Measurements from ENCODE around the gene SEMA6B. TPM values are rescaled to one million over a fixed set of nuclear protein-coding genes. Genes with fewer than 3 reads are reported as not detected.
"Not testable (repeated sequence)": the region's sequence is repeated elsewhere in the genome, so short reads cannot be mapped to it uniquely, and the experiment has no call there.

Gene SEMA6B
- total RNA-seq, 2 experiments from 2014 or later = not detected

DNA sequence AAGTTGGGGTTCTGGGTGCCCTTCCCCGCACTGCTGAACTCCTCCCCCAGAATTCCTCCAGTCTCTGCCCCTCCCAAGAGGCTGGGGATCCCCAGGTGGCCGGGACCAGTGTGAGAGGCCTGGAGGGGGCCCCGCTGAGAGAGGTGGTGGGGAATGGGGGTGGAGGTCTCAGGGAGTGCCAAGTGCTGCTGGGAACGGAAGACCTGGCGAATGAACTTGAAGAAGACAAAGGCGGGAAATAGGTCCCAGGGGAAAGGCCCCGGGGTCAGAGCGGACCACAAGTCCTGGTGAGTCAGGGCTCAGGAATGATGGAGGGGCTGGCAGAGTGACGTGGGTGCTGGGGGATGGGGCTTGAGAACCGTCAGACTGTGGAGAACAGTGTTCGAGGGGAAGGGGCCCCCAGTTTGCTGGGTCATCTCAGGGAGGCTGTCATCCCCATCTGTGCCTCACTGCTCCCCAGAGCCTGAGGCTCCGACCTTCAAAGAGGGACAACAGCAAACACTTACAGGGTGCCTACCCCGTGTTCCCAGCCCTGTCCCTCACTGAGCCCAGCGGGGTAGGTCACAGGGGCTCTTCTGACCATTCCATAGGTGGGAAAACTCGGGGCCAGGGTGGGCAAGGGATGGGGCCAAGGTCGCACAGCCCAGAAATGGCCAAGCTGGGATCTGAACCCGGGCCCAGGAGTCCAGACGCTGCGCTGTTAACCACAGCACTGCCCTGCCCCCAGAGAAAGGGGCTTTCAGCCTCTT, 16.0 kb upstream of the SEMA6B start:
- Mint-ChIP-seq H3K27ac (no peak overlapping the region), H3K4me3 (no peak overlapping the region), H3K36me3 (ENCODE audit: low read depth) (no peaks in the 10 kb centered on the region), H3K4me1 (no peaks in the 10 kb centered on the region), H3K27me3 (peaks cover 22% of the 10 kb centered on the region), H3K9me3 (no peaks in the 10 kb centered on the region)
- no peak for DNase-seq
- POLR2A ChIA-PET = no interaction called here
- CTCF ChIA-PET = interaction anchor here (1.3 to 3.1 kb wide), 8 partner anchors 14 to 62 kb away, joined by 4 to 20 read pairs (median 8); no protein-coding TSS in a partner anchor

- ChIA-PET POLR2A (no interaction called here), CTCF (interaction anchor here (0.7 to 2.6 kb wide), 4 partner anchors 49 to 63 kb away, joined by 4 to 13 read pairs (median 6); no protein-coding TSS in a partner anchor)
- Mint-ChIP-seq H3K4me1 (no peaks in the 10 kb centered on the region), H3K27ac (no peak overlapping the region), H3K27me3 (peaks cover 11% of the 10 kb centered on the region), H3K9me3 (no peaks in the 10 kb centered on the region), H3K36me3 (ENCODE audit: low read depth) (no peaks in the 10 kb centered on the region), H3K4me3 (no peak overlapping the region)
- DNase-seq = no peak
These were observed 14.2 kb upstream of the SEMA6B start for GRCh38 chr19:4573682-4574081.

GRCh38 chr19:4571305-4571917, 11.9 kb upstream of the SEMA6B start:
- POLR2A ChIA-PET = no interaction called here

GRCh38 chr19:4570916-4571304, 11.4 kb upstream of the SEMA6B start:
- Mint-ChIP-seq H3K27ac (no peak overlapping the region), H3K9me3 (no peaks in the 10 kb centered on the region), H3K4me3 (no peak overlapping the region), H3K27me3 (peaks cover 3% of the 10 kb centered on the region), H3K36me3 (ENCODE audit: low read depth) (no peaks in the 10 kb centered on the region), H3K4me1 (no peaks in the 10 kb centered on the region)
- POLR2A ChIA-PET = no interaction called here
- no peak for DNase-seq
- CTCF ChIA-PET = interaction anchor here (1.5 to 4.8 kb wide), 2 partner anchors 63 to 66 kb away, joined by 4 to 29 read pairs; no protein-coding TSS in a partner anchor

More at GRCh38 chr19:4571305-4571917, 11.9 kb upstream of the SEMA6B start:
- Mint-ChIP-seq H3K9me3 (no peaks in the 10 kb centered on the region), H3K27me3 (peaks cover 8% of the 10 kb centered on the region), H3K4me1 (no peaks in the 10 kb centered on the region), H3K27ac (no peak overlapping the region), H3K4me3 (no peak overlapping the region), H3K36me3 (ENCODE audit: low read depth) (no peaks in the 10 kb centered on the region)
- no peak for DNase-seq
- CTCF ChIA-PET = interaction anchor here (1.5 kb wide), 1 partner anchor 63 kb away, joined by 4 read pairs; no protein-coding TSS in a partner anchor

GRCh38 chr19:4570402-4570801, 10.9 kb upstream of the SEMA6B start:
- Mint-ChIP-seq H3K4me3 (no peak overlapping the region), H3K9me3 (no peaks in the 10 kb centered on the region), H3K27ac (no peak overlapping the region), H3K36me3 (ENCODE audit: low read depth) (no peaks in the 10 kb centered on the region), H3K27me3 (peaks cover 2% of the 10 kb centered on the region), H3K4me1 (no peaks in the 10 kb centered on the region)
- ChIA-PET POLR2A (no interaction called here), CTCF (interaction anchor here (1.5 to 4.8 kb wide), 2 partner anchors 64 to 67 kb away, joined by 4 to 29 read pairs; no protein-coding TSS in a partner anchor)
- no peak for DNase-seq

GRCh38 chr19:4568886-4569285, 9.4 kb upstream of the SEMA6B start:
- Mint-ChIP-seq H3K4me3 (no peak overlapping the region), H3K27me3 (no peaks in the 10 kb centered on the region), H3K36me3 (ENCODE audit: low read depth) (no peaks in the 10 kb centered on the region), H3K27ac (no peak overlapping the region), H3K4me1 (no peaks in the 10 kb centered on the region), H3K9me3 (no peaks in the 10 kb centered on the region)
- DNase-seq = no peak
- CTCF ChIA-PET = interaction anchor here (0.6 to 4.8 kb wide), 5 partner anchors 9 to 926 kb away, joined by 3 to 29 read pairs (median 3); partner anchors contain the start of gene SEMA6B
- POLR2A ChIA-PET = no interaction called here

DNA sequence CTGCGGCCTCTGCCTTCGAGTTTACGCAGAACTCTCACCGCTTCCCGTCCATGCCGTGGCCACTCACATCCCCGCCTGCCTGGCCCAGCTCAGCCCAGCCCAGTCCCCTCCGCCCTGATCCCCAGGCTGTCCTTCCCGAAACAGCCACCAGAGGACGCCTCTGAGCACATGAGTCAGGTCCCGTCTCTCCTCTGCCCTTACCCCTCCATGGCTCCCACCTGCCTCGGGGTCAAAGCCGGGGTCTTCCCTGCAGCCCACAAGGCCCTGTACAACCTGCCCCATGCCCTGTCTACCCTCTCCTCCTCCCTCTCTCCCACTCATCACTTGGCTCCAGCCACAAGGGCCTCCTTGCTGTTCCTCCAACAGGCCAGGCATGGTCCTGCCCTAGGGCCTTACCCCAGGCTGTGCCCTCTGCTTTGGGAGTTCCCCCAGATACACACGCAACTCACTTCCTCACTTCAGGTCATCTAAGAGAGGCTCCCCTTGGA, 8.1 kb upstream of the SEMA6B start:
- H3K36me3 Mint-ChIP-seq (ENCODE audit: low read depth) = no peaks in the 10 kb centered on the region
- POLR2A ChIA-PET = interaction anchor here (1.0 kb wide), 1 partner anchor 96 kb away, joined by 3 read pairs; no protein-coding TSS in a partner anchor
- no peaks in the 10 kb centered on the region for H3K4me1 Mint-ChIP-seq
- H3K27ac Mint-ChIP-seq = no peak overlapping the region
- CTCF ChIA-PET = interaction anchor here (0.8 to 4.8 kb wide), 7 partner anchors 8 to 222 kb away, joined by 3 to 29 read pairs (median 4); partner anchors contain the start of gene SEMA6B
- no peaks in the 10 kb centered on the region for H3K9me3 Mint-ChIP-seq
- no peak overlapping the region for H3K4me3 Mint-ChIP-seq
- H3K27me3 Mint-ChIP-seq = no peaks in the 10 kb centered on the region
- peak; percentile 67 for DNase-seq

DNA sequence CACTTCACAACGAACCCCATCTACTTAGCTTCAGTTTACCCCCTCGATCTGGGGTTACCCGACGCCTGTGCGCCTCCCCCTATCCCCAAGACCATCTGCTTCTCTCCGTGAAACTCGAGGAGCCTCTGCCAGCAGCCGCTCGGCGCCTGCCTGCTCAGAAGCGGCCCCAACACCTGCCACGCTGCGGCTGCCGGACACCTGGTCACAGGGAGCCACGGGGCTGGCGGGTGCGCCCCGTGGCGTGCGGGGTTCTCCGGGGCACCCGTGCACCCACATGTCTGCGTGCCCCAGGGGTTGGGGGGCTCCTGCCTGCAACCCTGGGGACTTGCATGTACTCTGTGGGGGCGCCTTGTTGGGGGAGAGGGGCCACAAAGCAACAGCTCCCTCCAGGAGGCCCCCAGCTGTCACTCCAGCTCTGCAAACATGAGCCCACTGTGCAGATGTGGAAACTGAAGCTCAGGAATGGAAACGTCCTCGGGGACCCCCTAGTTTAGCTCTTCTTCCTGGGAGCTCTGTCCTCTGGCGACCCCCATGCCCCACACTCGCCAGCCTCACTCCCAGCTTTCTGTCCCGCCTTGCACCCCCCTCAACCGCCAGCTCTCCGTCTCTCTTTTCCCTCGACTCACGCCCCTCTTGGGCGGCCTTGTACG, 7.0 kb upstream of the SEMA6B start:
- no peaks in the 10 kb centered on the region for H3K27me3 Mint-ChIP-seq
- ChIA-PET POLR2A (interaction anchor here (1.3 kb wide), 1 partner anchor 70 kb away, joined by 3 read pairs; no protein-coding TSS in a partner anchor), CTCF (interaction anchor here (0.6 to 4.8 kb wide), 7 partner anchors 10 to 257 kb away, joined by 3 to 29 read pairs (median 4); partner anchors contain the start of gene FEM1A)
- H3K9me3 Mint-ChIP-seq = no peaks in the 10 kb centered on the region
- DNase-seq = no peak
- H3K4me3 Mint-ChIP-seq = no peak overlapping the region
- no peaks in the 10 kb centered on the region for H3K36me3 Mint-ChIP-seq (ENCODE audit: low read depth)
- no peaks in the 10 kb centered on the region for H3K4me1 Mint-ChIP-seq
- no peak overlapping the region for H3K27ac Mint-ChIP-seq

GRCh38 chr19:4563562-4563961, 4.1 kb upstream of the SEMA6B start:
- H3K36me3 Mint-ChIP-seq (ENCODE audit: low read depth); H3K27me3 Mint-ChIP-seq; POLR2A ChIA-PET; DNase-seq; H3K4me1 Mint-ChIP-seq; H3K9me3 Mint-ChIP-seq; H3K4me3 Mint-ChIP-seq; H3K27ac Mint-ChIP-seq: not testable (repeated sequence)
- CTCF ChIA-PET = interaction anchor here (0.7 kb wide), 2 partner anchors 39 to 360 kb away, joined by 3 read pairs; no protein-coding TSS in a partner anchor

DNA sequence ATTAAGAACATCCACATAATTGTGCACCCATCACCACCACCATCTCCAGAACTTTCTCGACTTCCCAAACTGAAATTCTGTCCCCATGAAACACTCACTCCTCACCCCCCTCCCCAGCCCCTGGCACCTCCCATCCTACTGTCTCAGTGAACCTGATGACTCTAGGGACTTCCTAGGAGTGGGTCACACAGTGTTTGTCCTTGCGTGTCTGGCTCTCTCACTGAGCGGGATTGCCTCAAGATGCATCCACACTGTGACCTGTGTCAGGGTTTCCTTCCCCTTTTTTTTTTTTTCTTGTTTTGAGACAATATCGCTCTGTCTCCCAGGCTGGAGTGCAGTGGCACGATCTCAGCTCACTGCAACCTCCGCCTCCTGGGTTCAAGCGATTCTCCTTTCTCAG, 2.6 kb upstream of the SEMA6B start:
- H3K36me3 Mint-ChIP-seq (ENCODE audit: low read depth); H3K4me1 Mint-ChIP-seq; POLR2A ChIA-PET; H3K4me3 Mint-ChIP-seq; H3K9me3 Mint-ChIP-seq; CTCF ChIA-PET; DNase-seq; H3K27me3 Mint-ChIP-seq; H3K27ac Mint-ChIP-seq: not testable (repeated sequence)

GRCh38 chr19:4557971-4558941, 1.2 kb downstream of the SEMA6B start:
- H3K4me1 Mint-ChIP-seq = peaks cover 1% of the 10 kb centered on the region
- POLR2A ChIA-PET = no interaction called here
- no peaks in the 10 kb centered on the region for H3K9me3 Mint-ChIP-seq
- CTCF ChIA-PET = interaction anchor here (1.1 to 1.8 kb wide), 2 partner anchors 10 to 78 kb away, joined by 4 to 5 read pairs; no protein-coding TSS in a partner anchor
- no peaks in the 10 kb centered on the region for H3K27me3 Mint-ChIP-seq
- DNase-seq = peak; percentile 36
- H3K4me3 Mint-ChIP-seq = no peak overlapping the region
- H3K36me3 Mint-ChIP-seq (ENCODE audit: low read depth) = no peaks in the 10 kb centered on the region
- H3K27ac Mint-ChIP-seq = no peak overlapping the region
